Ishikawa (cell line): Measurements from ENCODE around the gene DHRS3.

ENCODE experiments used
- CEBPB ChIP-seq: IDR thresholded peaks from 2 replicates; pipeline ENCODE4 v1.6.1; 2012
- CREB1 ChIP-seq: IDR thresholded peaks from 2 replicates; pipeline ENCODE4 v1.6.1; 2012; ENCODE audit warnings: low read depth
- EGR1 ChIP-seq: IDR thresholded peaks from 2 replicates; pipeline ENCODE4 v1.6.1; 2012
- EP300 ChIP-seq: IDR thresholded peaks from 2 replicates; pipeline ENCODE4 v1.6.1; 2012; ENCODE audit warnings: borderline replicate concordance
- FOXM1 ChIP-seq: IDR thresholded peaks from 2 replicates; pipeline ENCODE4 v1.6.1; 2012; ENCODE audit warnings: low read depth, borderline replicate concordance
- MAX ChIP-seq: IDR thresholded peaks from 2 replicates; pipeline ENCODE4 v1.6.1; 2012
- NFIC ChIP-seq: IDR thresholded peaks from 2 replicates; pipeline ENCODE4 v1.6.1; 2012
- RAD21 ChIP-seq: IDR thresholded peaks from 2 replicates; pipeline ENCODE4 v1.6.1; 2012; ENCODE audit warnings: low read depth
- REST ChIP-seq: IDR thresholded peaks from 2 replicates; pipeline ENCODE4 v1.6.1; 2012; ENCODE audit warnings: low read depth, mild to moderate bottlenecking
- TAF1 ChIP-seq: IDR thresholded peaks from 2 replicates; pipeline ENCODE4 v1.6.1; 2012; ENCODE audit warnings: low read depth, mild to moderate bottlenecking
- TCF12 ChIP-seq: IDR thresholded peaks from 2 replicates; pipeline ENCODE4 v1.6.1; 2012; ENCODE audit warnings: low read depth
- TEAD4 ChIP-seq: IDR thresholded peaks from 2 replicates; pipeline ENCODE4 v1.6.1; 2012
- USF1 ChIP-seq: IDR thresholded peaks from 2 replicates; pipeline ENCODE4 v1.6.1; 2012
- YY1 ChIP-seq: IDR thresholded peaks from 2 replicates; pipeline ENCODE4 v1.6.1; 2012; ENCODE audit warnings: low read depth
- ZBTB7A ChIP-seq: IDR thresholded peaks from 2 replicates; pipeline ENCODE4 v1.6.1; 2012; ENCODE audit warnings: low read depth

Gene DHRS3

GRCh38 chr1:12597792-12598191, 20.2 kb downstream of the DHRS3 start:
- TF ChIP-seq TEAD4 (peak; percentile 49; the same call in 1 of the 2 replicates), YY1 (no peak), TCF12 (peak; percentile 72; the same call in 1 of the 2 replicates), CREB1 (no peak), EGR1 (no peak), USF1 (no peak; the same call in 1 of the 2 replicates), ZBTB7A (no peak), FOXM1 (0 out of 2 replicates have a peak, but pooled peaks have one; percentile 21), EP300 (peak; percentile 77; the same call in 1 of the 2 replicates), MAX (peak; percentile 85), NFIC (peak; percentile 72; the same call in 1 of the 2 replicates)

- no peak for TF ChIP-seq USF1
- no peak for TF ChIP-seq RAD21
- TF ChIP-seq CEBPB: peak; percentile 71
- no peak for TF ChIP-seq FOXM1
- TF ChIP-seq TCF12: peak; percentile 31; the same call in 1 of the 2 replicates
- peak; percentile 58 for TF ChIP-seq NFIC
- TF ChIP-seq YY1: no peak
- TF ChIP-seq TEAD4: peak; percentile 34; the same call in 1 of the 2 replicates
- no peak for TF ChIP-seq ZBTB7A
- no peak for TF ChIP-seq REST
- TF ChIP-seq EP300: peak; percentile 61; the same call in 1 of the 2 replicates
- no peak for TF ChIP-seq CREB1
- TF ChIP-seq MAX: peak; percentile 82
- no peak for TF ChIP-seq TAF1
- TF ChIP-seq EGR1: no peak
These were observed 21.8 kb downstream of the DHRS3 start for GRCh38 chr1:12596007-12596821.

GRCh38 chr1:12595757-12596006, 22.3 kb downstream of the DHRS3 start:
- TF ChIP-seq TCF12: no peak
- no peak for TF ChIP-seq REST
- TF ChIP-seq TAF1: no peak
- TF ChIP-seq RAD21: no peak
- TF ChIP-seq EGR1: no peak
- TF ChIP-seq FOXM1: no peak
- no peak for TF ChIP-seq EP300
- TF ChIP-seq NFIC: no peak
- TF ChIP-seq CREB1: no peak
- no peak for TF ChIP-seq TEAD4
- TF ChIP-seq ZBTB7A: no peak
- no peak for TF ChIP-seq YY1
- no peak for TF ChIP-seq MAX
- TF ChIP-seq USF1: no peak

- TF ChIP-seq CEBPB: no peak
- TF ChIP-seq MAX: no peak
- TF ChIP-seq FOXM1: no peak; the same call in 1 of the 2 replicates
- TF ChIP-seq CREB1: no peak
- peak; percentile 63 for TF ChIP-seq USF1
- no peak for TF ChIP-seq TAF1
- no peak for TF ChIP-seq REST
- 0 out of 2 replicates have a peak, but pooled peaks have one; percentile 6 for TF ChIP-seq YY1
- peak; percentile 81 for TF ChIP-seq EP300
- TF ChIP-seq TEAD4: no peak; the same call in 1 of the 2 replicates
- TF ChIP-seq RAD21: no peak
- peak; percentile 39; the same call in 1 of the 2 replicates for TF ChIP-seq NFIC
- peak; percentile 54; the same call in 1 of the 2 replicates for TF ChIP-seq EGR1
- TF ChIP-seq TCF12: peak; percentile 89
- peak; percentile 91 for TF ChIP-seq ZBTB7A
These were observed 22.8 kb downstream of the DHRS3 start for GRCh38 chr1:12594966-12595756.
